OCI-LY1 (cell line): ENCODE data around the gene POTEE.
"Not testable (repeated sequence)": the region's sequence is repeated elsewhere in the genome, so short reads cannot be mapped to it uniquely, and the experiment has no call there.

Experiments
- EZH2 ChIP-seq: fragments of 200-600 bp; sonication (generic), shearing (Covaris generic); IDR thresholded peaks from 2 replicates; pipeline ENCODE4 v1.8.0; 2017; ENCODE audit warnings: borderline replicate concordance, mixed run types, mild to moderate bottlenecking, antibody characterized with exemption, low read length, moderate library complexity, mixed read lengths
- TF ChIP-seq, protein P1 (sequence below): fragments of 200-600 bp; sonication (generic), shearing (Covaris generic); IDR thresholded peaks from 2 replicates; pipeline ENCODE4 v1.5.1; 2017; ENCODE audit warnings: mild to moderate bottlenecking, antibody characterized with exemption, low read length, moderate library complexity, mixed read lengths

DNA sequence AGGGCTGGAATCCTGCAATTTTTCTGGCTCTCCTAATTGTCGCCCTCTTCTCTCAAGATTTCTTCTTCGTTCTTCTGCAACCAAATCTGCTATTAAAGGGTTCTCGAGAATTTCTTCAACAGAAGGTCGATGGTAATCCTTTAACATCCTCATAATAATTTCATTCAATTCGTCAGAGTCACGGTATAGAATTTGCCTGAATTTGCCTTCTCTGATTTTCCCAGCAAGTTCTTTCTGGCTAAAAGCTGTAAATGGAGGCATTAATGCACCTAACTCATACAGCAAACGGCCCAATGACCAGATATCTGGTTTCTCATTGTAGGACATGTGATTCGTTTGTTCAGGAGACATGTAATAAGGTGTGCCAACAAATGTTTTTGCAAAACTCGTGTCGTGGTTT lies 31.3 kb upstream of the POTEE start:
- TF ChIP-seq, protein P1, sequence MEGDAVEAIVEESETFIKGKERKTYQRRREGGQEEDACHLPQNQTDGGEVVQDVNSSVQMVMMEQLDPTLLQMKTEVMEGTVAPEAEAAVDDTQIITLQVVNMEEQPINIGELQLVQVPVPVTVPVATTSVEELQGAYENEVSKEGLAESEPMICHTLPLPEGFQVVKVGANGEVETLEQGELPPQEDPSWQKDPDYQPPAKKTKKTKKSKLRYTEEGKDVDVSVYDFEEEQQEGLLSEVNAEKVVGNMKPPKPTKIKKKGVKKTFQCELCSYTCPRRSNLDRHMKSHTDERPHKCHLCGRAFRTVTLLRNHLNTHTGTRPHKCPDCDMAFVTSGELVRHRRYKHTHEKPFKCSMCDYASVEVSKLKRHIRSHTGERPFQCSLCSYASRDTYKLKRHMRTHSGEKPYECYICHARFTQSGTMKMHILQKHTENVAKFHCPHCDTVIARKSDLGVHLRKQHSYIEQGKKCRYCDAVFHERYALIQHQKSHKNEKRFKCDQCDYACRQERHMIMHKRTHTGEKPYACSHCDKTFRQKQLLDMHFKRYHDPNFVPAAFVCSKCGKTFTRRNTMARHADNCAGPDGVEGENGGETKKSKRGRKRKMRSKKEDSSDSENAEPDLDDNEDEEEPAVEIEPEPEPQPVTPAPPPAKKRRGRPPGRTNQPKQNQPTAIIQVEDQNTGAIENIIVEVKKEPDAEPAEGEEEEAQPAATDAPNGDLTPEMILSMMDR, result not testable (repeated sequence)
- not testable (repeated sequence) for TF ChIP-seq EZH2
